ENCODE measurements around the gene NRG3.

GRCh38 chr10:82394122-82394521 lies 519.1 kb downstream of the NRG3 start:
- TF ChIP-seq CTCF (conservative IDR thresholded peaks at IDR 0.05; ENCODE audit: low read depth, low read length) (no peak), RCOR1 (IDR thresholded peaks at IDR 0.05; ENCODE audit: insufficient replicate concordance, low read length) (no peak), POLR2A (IDR thresholded peaks at IDR 0.05; ENCODE audit: low read depth, low read length) (no peak), RFX5 (IDR thresholded peaks at IDR 0.05; ENCODE audit: low read depth, low read length) (no peak), MAFK (IDR thresholded peaks at IDR 0.05; ENCODE audit: low read depth, low read length) (no peak), RAD21 (IDR thresholded peaks at IDR 0.05; ENCODE audit: low read length) (no peak)
- TF ChIP-seq, protein P1, sequence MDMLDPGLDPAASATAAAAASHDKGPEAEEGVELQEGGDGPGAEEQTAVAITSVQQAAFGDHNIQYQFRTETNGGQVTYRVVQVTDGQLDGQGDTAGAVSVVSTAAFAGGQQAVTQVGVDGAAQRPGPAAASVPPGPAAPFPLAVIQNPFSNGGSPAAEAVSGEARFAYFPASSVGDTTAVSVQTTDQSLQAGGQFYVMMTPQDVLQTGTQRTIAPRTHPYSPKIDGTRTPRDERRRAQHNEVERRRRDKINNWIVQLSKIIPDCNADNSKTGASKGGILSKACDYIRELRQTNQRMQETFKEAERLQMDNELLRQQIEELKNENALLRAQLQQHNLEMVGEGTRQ (IDR thresholded peaks at IDR 0.05; ENCODE audit: low read depth, low read length), result no peak

All from IMR-90 (cell line).